Measurements from ENCODE around the gene PEAK3. TPM values are rescaled to one million over a fixed set of nuclear protein-coding genes. Genes with fewer than 3 reads are reported as not detected.

Gene PEAK3
- total and polyA plus RNA-seq, 5 experiments from 2014 or later, result 0.14 to 0.23 (median 0.15) TPM; not detected in 2

GRCh38 chr19:2312820-2313501 is 31.0 kb upstream of the PEAK3 start:
- Mint-ChIP-seq H3K36me3 (peaks cover 8 to 11% (median 9%) of the 10 kb centered on the region in 3 donors), H3K9me3 (peaks cover 4 to 27% (median 9%) of the 10 kb centered on the region in 9 donors), H3K4me1 (peaks cover 4 to 20% (median 13%) of the 10 kb centered on the region in 4 donors), H3K27ac (peak overlapping the region in 1 of 10 donors; percentile 38), H3K27me3 (peaks cover 11 to 54% (median 25%) of the 10 kb centered on the region in 5 donors), H3K4me3 (no peak overlapping the region)
- POLR2A ChIA-PET, result interaction anchor here (1.1 kb wide), 1 partner anchor 15 kb away, joined by 3 read pairs; the partner anchor contains the start of gene LSM7
- DNase-seq (no peak), ATAC-seq (peak; percentile 12 to 48)

GRCh38 chr19:2311093-2311492 is 29.1 kb upstream of the PEAK3 start:
- DNase-seq (no peak), ATAC-seq (no peak)
- H3K27me3 Mint-ChIP-seq, result peaks cover 13 to 63% (median 29%) of the 10 kb centered on the region in 5 donors
- POLR2A ChIA-PET, result interaction anchor here (0.8 to 1.7 kb wide), 2 partner anchors 9 to 15 kb away, joined by 4 read pairs; no protein-coding TSS in a partner anchor
- no peak overlapping the region for H3K4me3 Mint-ChIP-seq
- peaks cover 4 to 23% (median 14%) of the 10 kb centered on the region in 4 donors for H3K4me1 Mint-ChIP-seq
- no peak overlapping the region for H3K27ac Mint-ChIP-seq
- H3K9me3 Mint-ChIP-seq, result peaks cover 4 to 25% (median 9%) of the 10 kb centered on the region in 9 donors
- H3K36me3 Mint-ChIP-seq, result peaks cover 8 to 11% (median 9%) of the 10 kb centered on the region in 3 donors

- peaks cover 4 to 16% (median 11%) of the 10 kb centered on the region in 4 donors for H3K4me1 Mint-ChIP-seq
- POLR2A ChIA-PET, result interaction anchor here (0.7 to 2.8 kb wide), 2 partner anchors 11 to 29 kb away, joined by 5 to 20 read pairs; no protein-coding TSS in a partner anchor
- ATAC-seq (no peak), DNase-seq (no peak)
- H3K9me3 Mint-ChIP-seq, result peaks cover under 1 to 13% (median 4%) of the 10 kb centered on the region in 9 donors
- peaks cover 3 to 7% (median 4%) of the 10 kb centered on the region in 3 donors for H3K36me3 Mint-ChIP-seq
- H3K27me3 Mint-ChIP-seq, result peaks cover 11 to 68% (median 29%) of the 10 kb centered on the region in 5 donors
- H3K27ac Mint-ChIP-seq, result peak overlapping the region in 1 of 10 donors; percentile 55
- peak overlapping the region in 1 of 10 donors; percentile 41 for H3K4me3 Mint-ChIP-seq
These were observed 27.9 kb upstream of the PEAK3 start for GRCh38 chr19:2309734-2310362.

GRCh38 chr19:2308114-2308556 is 26.2 kb upstream of the PEAK3 start, which contains the start of gene LINGO3:
Gene LINGO3 (minus strand): TSS chr19:2308154. CDS start chr19:2291776, 16,378 bp downstream.
- DNase-seq (no peak), ATAC-seq (peak; percentile 45 to 50)
- peak within 1 kb of the TSS; percentile 41 to 85 (median 75) for H3K4me3 Mint-ChIP-seq
- no peaks in the 10 kb centered on the region for H3K9me3 Mint-ChIP-seq
- peaks cover 13 to 71% (median 24%) of the 10 kb centered on the region in 5 donors for H3K27me3 Mint-ChIP-seq
- peaks cover 5 to 19% (median 17%) of the 10 kb centered on the region in 4 donors for H3K4me1 Mint-ChIP-seq
- POLR2A ChIA-PET, result interaction anchor here (0.8 to 2.8 kb wide), 5 partner anchors 9 to 103 kb away, joined by 3 to 20 read pairs (median 4); no protein-coding TSS in a partner anchor
- peaks cover 0 to 5% (median 2%) of the 10 kb centered on the region in 3 donors for H3K36me3 Mint-ChIP-seq
- peak within 1 kb of the TSS in 2 of 10 donors; percentile 75 to 87 for H3K27ac Mint-ChIP-seq

GRCh38 chr19:2307518-2308012 is 25.6 kb upstream of the PEAK3 start:
- no peak for DNase-seq
- no peaks in the 10 kb centered on the region for H3K9me3 Mint-ChIP-seq
- POLR2A ChIA-PET, result interaction anchor here (1.1 to 2.8 kb wide), 5 partner anchors 9 to 37 kb away, joined by 3 to 20 read pairs (median 4); no protein-coding TSS in a partner anchor
- H3K4me1 Mint-ChIP-seq, result peaks cover 8 to 24% (median 19%) of the 10 kb centered on the region in 4 donors
- ATAC-seq, result no peak
- no peak overlapping the region for H3K27ac Mint-ChIP-seq
- peaks cover 0 to 5% (median 2%) of the 10 kb centered on the region in 3 donors for H3K36me3 Mint-ChIP-seq
- H3K27me3 Mint-ChIP-seq, result peaks cover 11 to 73% (median 25%) of the 10 kb centered on the region in 5 donors
- peak overlapping the region in 4 of 10 donors; percentile 18 to 28 (median 22) for H3K4me3 Mint-ChIP-seq

GRCh38 chr19:2306971-2307370 is 25.0 kb upstream of the PEAK3 start:
- DNase-seq, result no peak
- Mint-ChIP-seq H3K27ac (peak overlapping the region in 1 of 10 donors; percentile 25), H3K36me3 (peaks cover 0 to 5% (median 2%) of the 10 kb centered on the region in 3 donors), H3K4me1 (peaks cover 8 to 27% (median 20%) of the 10 kb centered on the region in 4 donors), H3K4me3 (peak overlapping the region in 4 of 10 donors; percentile 32 to 68 (median 46)), H3K27me3 (peaks cover 11 to 69% (median 25%) of the 10 kb centered on the region in 5 donors), H3K9me3 (no peaks in the 10 kb centered on the region)
- ATAC-seq, result no peak
- POLR2A ChIA-PET, result interaction anchor here (0.5 to 1.3 kb wide), 3 partner anchors 13 to 88 kb away, joined by 3 to 4 read pairs (median 3); no protein-coding TSS in a partner anchor

- no peak overlapping the region for H3K27ac Mint-ChIP-seq
- POLR2A ChIA-PET, result interaction anchor here (0.5 to 1.5 kb wide), 6 partner anchors 12 to 88 kb away, joined by 3 to 6 read pairs (median 3); no protein-coding TSS in a partner anchor
- DNase-seq, result no peak
- peaks cover 11 to 69% (median 25%) of the 10 kb centered on the region in 5 donors for H3K27me3 Mint-ChIP-seq
- no peak for ATAC-seq
- H3K4me1 Mint-ChIP-seq, result peaks cover 8 to 28% (median 20%) of the 10 kb centered on the region in 4 donors
- no peaks in the 10 kb centered on the region for H3K9me3 Mint-ChIP-seq
- peak overlapping the region in 3 of 10 donors; percentile 7 to 32 (median 24) for H3K4me3 Mint-ChIP-seq
- peaks cover 0 to 5% (median 2%) of the 10 kb centered on the region in 3 donors for H3K36me3 Mint-ChIP-seq
These were observed 24.4 kb upstream of the PEAK3 start for GRCh38 chr19:2306281-2306806.

GRCh38 chr19:2305452-2306280 is 23.7 kb upstream of the PEAK3 start:
- Mint-ChIP-seq H3K4me3 (peak overlapping the region in 4 of 10 donors; percentile 7 to 41 (median 22)), H3K27me3 (peaks cover 11 to 66% (median 25%) of the 10 kb centered on the region in 5 donors), H3K9me3 (no peaks in the 10 kb centered on the region), H3K27ac (no peak overlapping the region), H3K4me1 (peaks cover 8 to 33% (median 20%) of the 10 kb centered on the region in 4 donors), H3K36me3 (peaks cover 0 to 5% (median 2%) of the 10 kb centered on the region in 3 donors)
- ATAC-seq (no peak), DNase-seq (no peak)
- POLR2A ChIA-PET, result interaction anchor here (0.6 to 1.5 kb wide), 4 partner anchors 12 to 31 kb away, joined by 3 to 6 read pairs (median 4); no protein-coding TSS in a partner anchor

- Mint-ChIP-seq H3K9me3 (no peaks in the 10 kb centered on the region), H3K36me3 (no peaks in the 10 kb centered on the region), H3K4me1 (peaks cover 5 to 30% (median 12%) of the 10 kb centered on the region in 4 donors), H3K27ac (peak overlapping the region in 4 of 10 donors; percentile 35 to 72 (median 46)), H3K27me3 (peaks cover 8 to 43% (median 19%) of the 10 kb centered on the region in 5 donors), H3K4me3 (peak overlapping the region; percentile 37 to 86 (median 77))
- POLR2A ChIA-PET, result interaction anchor here (0.6 to 2.6 kb wide), 6 partner anchors 9 to 45 kb away, joined by 3 to 24 read pairs (median 4); no protein-coding TSS in a partner anchor
- ATAC-seq, result peak; percentile 24
- no peak for DNase-seq
These were observed 21.3 kb upstream of the PEAK3 start for GRCh38 chr19:2303211-2303798.

- peak; percentile 77 to 81 for ATAC-seq
- H3K27ac Mint-ChIP-seq, result peak overlapping the region in 5 of 10 donors; percentile 20 to 72 (median 35)
- peaks cover 7 to 41% (median 19%) of the 10 kb centered on the region in 5 donors for H3K27me3 Mint-ChIP-seq
- peak overlapping the region; percentile 37 to 86 (median 77) for H3K4me3 Mint-ChIP-seq
- no peaks in the 10 kb centered on the region for H3K36me3 Mint-ChIP-seq
- POLR2A ChIA-PET, result interaction anchor here (0.6 to 2.6 kb wide), 10 partner anchors 9 to 90 kb away, joined by 3 to 24 read pairs (median 4); no protein-coding TSS in a partner anchor
- DNase-seq, result no peak
- peaks cover 5 to 29% (median 11%) of the 10 kb centered on the region in 4 donors for H3K4me1 Mint-ChIP-seq
- H3K9me3 Mint-ChIP-seq, result no peaks in the 10 kb centered on the region
These were observed 20.6 kb upstream of the PEAK3 start for GRCh38 chr19:2302319-2303210.

Data from naive thymus-derived CD8-positive, alpha-beta T cell (primary cell).